Activated effector memory CD4-positive, alpha-beta T cell treated with anti-CD3 and anti-CD28 coated beads, Interleukin-2, amount 50 U/mL, for 16 hours (primary cell): ENCODE measurements around the gene RNH1.
A peak's percentile ranks its signal among the peaks of the same experiment; 100 is the strongest.

Experiments used
- DNase-seq: peaks from one replicate; pipeline ENCODE4 v3.0.0-alpha.2; 2020

The RNH1 gene

GRCh38 chr11:536841-537621, 30.0 kb upstream of the RNH1 start, which contains the start of gene LRRC56:
TSS of gene LRRC56 (plus strand) at chr11:537527. CDS start at chr11:540685, 3,158 bp downstream.
- peak; percentile 97 for DNase-seq

GRCh38 chr11:535519-536454, 28.7 kb upstream of the RNH1 start, which contains the start of gene HRAS:
TSS of gene HRAS (minus strand) at chr11:535576.
- DNase-seq = peak; percentile 99

- DNase-seq = no peak
Measured at GRCh38 chr11:535210-535518, 28.1 kb upstream of the RNH1 start.

GRCh38 chr11:534396-535209, 27.6 kb upstream of the RNH1 start:
- peak; percentile 76 for DNase-seq

GRCh38 chr11:533586-534395, 26.7 kb upstream of the RNH1 start:
- DNase-seq = no peak

GRCh38 chr11:532986-533585, 26.0 kb upstream of the RNH1 start:
- DNase-seq = no peak

GRCh38 chr11:532527-532985, 25.5 kb upstream of the RNH1 start:
- DNase-seq = no peak

- no peak for DNase-seq
Measured at GRCh38 chr11:531919-532526, 25.0 kb upstream of the RNH1 start.

GRCh38 chr11:530960-531831, 24.2 kb upstream of the RNH1 start:
- DNase-seq = no peak

- DNase-seq = no peak
Measured at GRCh38 chr11:529728-530411, 22.8 kb upstream of the RNH1 start.

- no peak for DNase-seq
Measured at GRCh38 chr11:528815-529727, 22.0 kb upstream of the RNH1 start.

GRCh38 chr11:528166-528814, 21.2 kb upstream of the RNH1 start:
- DNase-seq = no peak

GRCh38 chr11:526192-526591, 19.1 kb upstream of the RNH1 start:
- no peak for DNase-seq

GRCh38 chr11:521177-521688, 14.2 kb upstream of the RNH1 start:
- DNase-seq = no peak

GRCh38 chr11:520428-521176, 13.6 kb upstream of the RNH1 start:
- no peak for DNase-seq

GRCh38 chr11:518463-519202, 11.6 kb upstream of the RNH1 start:
- peak; percentile 96 for DNase-seq
